HepG2 (cell line): Measurements from ENCODE around the gene DNAAF8. TPM values are rescaled to one million over a fixed set of nuclear protein-coding genes. Genes with fewer than 3 reads are reported as not detected.

Experiments
- AGO2 ChIP-seq: fragments of 200-400 bp; formaldehyde crosslinking; optimal IDR thresholded peaks from 2 replicates; pipeline ENCODE3; 2017; ENCODE audit warnings: mild to moderate bottlenecking, low read depth, low read length, moderate library complexity
- DMAP1 ChIP-seq: IDR thresholded peaks from 2 replicates; pipeline ENCODE4 v1.6.1; 2016
- FOXP1 ChIP-seq, 2 experiments: fragments of 450-650 bp in 1 of 2; IDR thresholded peaks; 2 replicates each; pipeline ENCODE4 v1.6.1; 2017 to 2018; ENCODE audit warnings: antibody characterized with exemption in 1 of 2
- HDAC2 ChIP-seq: sonication (generic); formaldehyde crosslinking; IDR thresholded peaks from 2 replicates; pipeline ENCODE4 v1.4.0; 2020; ENCODE audit warnings: missing genetic modification reagents
- HNRNPK ChIP-seq: fragments of 200-400 bp; formaldehyde crosslinking; IDR thresholded peaks from 2 replicates; pipeline ENCODE4 v1.6.1; 2018; ENCODE audit warnings: low read length, low read depth, moderate library complexity, mild to moderate bottlenecking; ENCODE audit not compliant: poor library complexity, severe bottlenecking
- HNRNPUL1 ChIP-seq: fragments of 200-400 bp; formaldehyde crosslinking; IDR thresholded peaks from 2 replicates; pipeline ENCODE4 v1.6.1; 2017; ENCODE audit warnings: low read depth, mild to moderate bottlenecking, low read length, moderate library complexity
- HOXA9 ChIP-seq: sonication (generic); formaldehyde crosslinking; IDR thresholded peaks from 2 replicates; pipeline ENCODE4 v1.8.1; 2022; ENCODE audit warnings: missing genetic modification reagents, mild to moderate bottlenecking, moderate library complexity, borderline replicate concordance
- KDM5B ChIP-seq: sonication (generic); formaldehyde crosslinking; IDR thresholded peaks from 2 replicates; pipeline ENCODE4 v1.4.0; 2020; ENCODE audit warnings: missing genetic modification reagents, mild to moderate bottlenecking, borderline replicate concordance
- MIXL1 ChIP-seq: IDR thresholded peaks from 2 replicates; pipeline ENCODE4 v1.6.1; 2016
- NRL ChIP-seq: sonication (generic); formaldehyde crosslinking; IDR thresholded peaks from 2 replicates; pipeline ENCODE4 v1.5.0; 2020; ENCODE audit warnings: missing genetic modification reagents, mild to moderate bottlenecking, moderate library complexity, borderline replicate concordance
- PCBP1 ChIP-seq: fragments of 200-400 bp; formaldehyde crosslinking; IDR thresholded peaks from 2 replicates; pipeline ENCODE4 v1.6.1; 2017; ENCODE audit warnings: mild to moderate bottlenecking, low read depth, low read length, borderline replicate concordance
- RFX1 ChIP-seq: fragments of 450-650 bp; IDR thresholded peaks from 2 replicates; pipeline ENCODE4 v1.6.1; 2017
- SALL2 ChIP-seq: sonication (generic); formaldehyde crosslinking; IDR thresholded peaks from 2 replicates; pipeline ENCODE4 v1.8.1; 2023; ENCODE audit warnings: mild to moderate bottlenecking, missing genetic modification reagents, inconsistent platforms
- SMYD3 ChIP-seq: sonication (generic); formaldehyde crosslinking; IDR thresholded peaks from 2 replicates; pipeline ENCODE4 v1.8.1; 2023; ENCODE audit warnings: mild to moderate bottlenecking, missing genetic modification reagents
- TOPORS ChIP-seq: sonication (generic); formaldehyde crosslinking; IDR thresholded peaks from 2 replicates; pipeline ENCODE4 v1.8.0; 2023; ENCODE audit warnings: mild to moderate bottlenecking, missing genetic modification reagents
- ZFP62 ChIP-seq: sonication (generic); formaldehyde crosslinking; IDR thresholded peaks from 2 replicates; pipeline ENCODE4 v1.4.0; 2020; ENCODE audit warnings: missing genetic modification reagents
- ZFP90 ChIP-seq: sonication (generic); formaldehyde crosslinking; IDR thresholded peaks from 2 replicates; pipeline ENCODE4 v1.8.0; 2022; ENCODE audit warnings: missing genetic modification reagents, mild to moderate bottlenecking, inconsistent platforms, borderline replicate concordance
- ZHX2 ChIP-seq, 2 experiments: sonication (generic) in 1 of 2; formaldehyde crosslinking in 1 of 2; IDR thresholded peaks; 2 replicates each; pipeline versions ENCODE4 v1.6.1 to v1.9.0; 2014 to 2022; ENCODE audit warnings: antibody characterized with exemption in 1 of 2, borderline replicate concordance in 1 of 2, inconsistent platforms in 1 of 2, low read depth in 1 of 2, missing genetic modification reagents in 1 of 2
- ZSCAN5A ChIP-seq: sonication (generic); formaldehyde crosslinking; IDR thresholded peaks from 2 replicates; pipeline ENCODE4 v1.8.0; 2022; ENCODE audit warnings: mild to moderate bottlenecking, missing genetic modification reagents, borderline replicate concordance
- ZZZ3 ChIP-seq: sonication (generic); formaldehyde crosslinking; IDR thresholded peaks from 2 replicates; pipeline ENCODE4 v1.4.0; 2020; ENCODE audit warnings: missing genetic modification reagents, mild to moderate bottlenecking, borderline replicate concordance
- polyA plus RNA-seq, 8 experiments: library from polyadenylated mRNA; depleted of rRNA in 3 of 8; stranded (reverse) in 7 of 8; unstranded in 1 of 8; fragments of >200 nt; fragmentation: Illumina TruSeq in 4 of 8; extraction: Trizol in 4 of 8; gene quantifications; 2 replicates each; pipeline versions ENCODE4 v1.2.1 to v1.2.3, GENCODE V29; 2011 to 2016; ENCODE audit warnings: low read depth in 4 of 8, missing spikeins in 1 of 8, mixed read lengths in 1 of 8; ENCODE audit not compliant: insufficient read depth in 1 of 8
- total RNA-seq, 5 experiments: library from RNA; depleted of rRNA; stranded (reverse); fragments of >200 nt; fragmentation: Illumina TruSeq; extraction: Trizol; gene quantifications; 2 replicates each; pipeline ENCODE4 v1.2.3, GENCODE V29; 2016; ENCODE audit warnings: low read depth in 1 of 5

DNAAF8 gene
- total and polyA plus RNA-seq, 2 of the 13 experiments (the other 11 are each of a cell fraction or from before 2014, with no cell fraction given), result 0.44 TPM; not detected in 1

GRCh38 chr16:4693296-4693955 is 40.9 kb upstream of the DNAAF8 start, which contains the start of gene NUDT16L1 (continued):
- no peak for TF ChIP-seq ZSCAN5A (CRISPR knock-in tag)
- TF ChIP-seq KDM5B, result peak; percentile 38; the same call in 1 of the 2 replicates
- TF ChIP-seq DMAP1 (CRISPR knock-in tag), result peak; percentile 27; the same call in 1 of the 2 replicates
- TF ChIP-seq ZHX2 (IDR thresholded peaks at IDR 0.05; ENCODE audit: low read depth), result no peak
- TF ChIP-seq ZHX2 (CRISPR knock-in tag; IDR thresholded peaks at IDR 0.05; ENCODE audit: borderline replicate concordance), result no peak
- peak; percentile 17; the same call in 1 of the 2 replicates for TF ChIP-seq ZFP90 (CRISPR knock-in tag)
- TF ChIP-seq SMYD3, result no peak
- TF ChIP-seq HNRNPUL1, result no peak; the same call in 1 of the 2 replicates
- no peak for TF ChIP-seq ZZZ3
- peak; percentile 86 for TF ChIP-seq AGO2
- 0 out of 2 replicates have a peak, but pooled peaks have one; percentile 38 for TF ChIP-seq MIXL1
- no peak for TF ChIP-seq ZFP62 (CRISPR knock-in tag)
- TF ChIP-seq HOXA9, result no peak
- 0 out of 2 replicates have a peak, but pooled peaks have one; percentile 23 for TF ChIP-seq TOPORS
- no peak for TF ChIP-seq RFX1
- peak; percentile 51; the same call in 1 of the 2 replicates for TF ChIP-seq NRL (CRISPR knock-in tag)
- TF ChIP-seq PCBP1, result no peak
- no peak for TF ChIP-seq HNRNPK
- TF ChIP-seq FOXP1 (IDR thresholded peaks at IDR 0.05), result no peak
- TF ChIP-seq FOXP1 (CRISPR knock-in tag; IDR thresholded peaks at IDR 0.05), result no peak
- TF ChIP-seq SALL2 (CRISPR knock-in tag), result peak; percentile 25; the same call in 1 of the 2 replicates
- peak; percentile 30; the same call in 1 of the 2 replicates for TF ChIP-seq HDAC2 (CRISPR knock-in tag)
